Adrenal gland (tissue), 12 donors: Measurements from ENCODE around the gene PSD2. TPM values are rescaled to one million over a fixed set of nuclear protein-coding genes. Genes with fewer than 3 reads are reported as not detected.

Experiments
- DNase-seq, 7 donors: peaks; one replicate each; pipeline ENCODE4 v3.0.0-alpha.2; 2019 to 2020
- H3K27ac ChIP-seq, 5 donors: fragments of 200-600 bp; sonication (generic) in 4 of 5; 1 replicate in 3 of 5; 2 replicates in 2 of 5; pipeline versions ENCODE4 v1.5.1 to v1.8.0; 2016 to 2020; ENCODE audit warnings: mild to moderate bottlenecking in 1 of 5
- H3K27me3 ChIP-seq: fragments of 200-600 bp; 2 replicates; pipeline ENCODE4 v1.8.0; 2021
- H3K36me3 ChIP-seq, 2 donors: fragments of 200-600 bp; replicated peaks in 1 of 2; 1 replicate in 1 of 2; 2 replicates in 1 of 2; pipeline versions ENCODE4 v1.5.1 to v1.8.0; 2018 to 2022
- H3K4me1 ChIP-seq, 2 donors: fragments of 200-600 bp; replicated peaks in 1 of 2; 1 replicate in 1 of 2; 2 replicates in 1 of 2; pipeline versions ENCODE4 v1.5.1 to v1.8.0; 2018 to 2021
- H3K4me3 ChIP-seq, 4 donors: fragments of 200-600 bp; sonication (generic) in 3 of 4; one replicate each; pipeline ENCODE4 v1.5.1; 2016 to 2018
- H3K9me3 ChIP-seq, 3 donors: fragments of 200-600 bp; sonication (generic) in 1 of 3; replicated peaks in 1 of 3; 1 replicate in 2 of 3; 2 replicates in 1 of 3; pipeline versions ENCODE4 v1.5.1 to v1.8.0; 2016 to 2021
- CTCF ChIP-seq, 6 experiments: fragments of 450-650 bp in 4 of 6; fragments of 200-600 bp in 2 of 6; sonication (generic) in 1 of 6; IDR thresholded peaks; 1 replicate in 5 of 6; 2 replicates in 1 of 6; pipeline versions ENCODE4 v1.5.1 to v1.8.0; 2016 to 2021; ENCODE audit warnings: antibody characterized with exemption in 6 of 6, mild to moderate bottlenecking in 2 of 6, moderate library complexity in 1 of 6
- POLR2A ChIP-seq, 2 donors: fragments of 450-650 bp; IDR thresholded peaks; one replicate each; pipeline ENCODE4 v1.6.1; 2017; ENCODE audit warnings: antibody characterized with exemption in 2 of 2, mild to moderate bottlenecking in 2 of 2, moderate library complexity in 1 of 2
- WGBS, 4 donors: extraction: QIAGEN DNeasy Blood & Tissue Kit in 2 of 4; methylation state at CpG; one replicate each; pipeline versions ENCODE4 v1.1.5 to v1.1.7; 2013 to 2017; 5-methylcytosine and 5-hydroxymethylcytosine counted together
- intact Hi-C, 2 donors: fragments of 100-400 bp; cut with DNase I; formaldehyde crosslinking; loops; one replicate each; pipeline versions ENCODE4 v1.14.1 to v1.15.0; 2022 to 2023
- polyA plus RNA-seq, 3 donors: library from polyadenylated mRNA; stranded (reverse); fragments of 200-250 nt in 2 of 3; fragments of 350-450 nt in 1 of 3; fragmentation: Illumina TruSeq in 1 of 3; extraction: RNeasy Lipid Tissue Mini Kit (QIAGEN cat#74804) in 1 of 3; gene quantifications; one replicate each; pipeline ENCODE4 v1.2.3, GENCODE V29; 2013 to 2014
- total RNA-seq, 9 donors: library from RNA; depleted of rRNA in 4 of 9; stranded (reverse); fragments of >200 nt in 4 of 9; fragments of 120-200 nt in 1 of 9; fragmentation: NEBNext Ultra II Directional in 1 of 9; extraction: Animal tissue kit (Norgen Biotek cat#: 25700) in 1 of 9; gene quantifications; one replicate each; pipeline versions ENCODE4 v1.1.0 to v1.2.4, GENCODE V29; 2013 to 2023
- donor health status: healthy with polysubstance abuse.
- donor health status: Bipolar disorder and iron deficiency.
- donor health status: DM: yes; HTN: yes; CAD: no.
- donor health status: DM: no; HTN: no; CAD: no.
- donor health status: DM: no; HTN: no; CAD: no.
- donor health status: DM: yes; HTN: yes; CAD: no.

Gene PSD2
- total and polyA plus RNA-seq, 12 donors = 0.11 to 0.46 (median 0.24) TPM; not detected in 5

GRCh38 chr5:139748505-139748826 is 47.1 kb upstream of the PSD2 start:
- Histone ChIP-seq H3K27ac (no peak overlapping the region), H3K9me3 (no peaks in the 10 kb centered on the region), H3K4me3 (no peak overlapping the region), H3K36me3 (no peaks in the 10 kb centered on the region), H3K27me3 (peaks cover 21% of the 10 kb centered on the region), H3K4me1 (peaks cover 28 to 30% of the 10 kb centered on the region in 2 donors)
- intact Hi-C loops = no loop called here
- 25 to 30% (median 26%) methylated on average over 18 to 27 of the region's 27 CpGs for WGBS, 4 donors
- no peak for TF ChIP-seq POLR2A (IDR thresholded peaks at IDR 0.05)
- TF ChIP-seq CTCF (IDR thresholded peaks at IDR 0.05) = no peak
- no peak for DNase-seq

- TF ChIP-seq CTCF (IDR thresholded peaks at IDR 0.05) (no peak), POLR2A (IDR thresholded peaks at IDR 0.05) (no peak)
- no peak overlapping the region for H3K4me3 ChIP-seq
- no peaks in the 10 kb centered on the region for H3K9me3 ChIP-seq
- no peak overlapping the region for H3K27ac ChIP-seq
- peaks cover 28 to 30% of the 10 kb centered on the region in 2 donors for H3K4me1 ChIP-seq
- H3K36me3 ChIP-seq = no peaks in the 10 kb centered on the region
- intact Hi-C loops = no loop called here
- peaks cover 23% of the 10 kb centered on the region for H3K27me3 ChIP-seq
- peak in 1 of 7 donors; percentile 31 for DNase-seq
- 58 to 93% (median 83%) methylated on average over 2 of the region's 2 CpGs for WGBS, 4 donors
These were observed 46.4 kb upstream of the PSD2 start for GRCh38 chr5:139749242-139749641.

- no peak overlapping the region for H3K4me3 ChIP-seq
- 94 to 100% (median 100%) methylated on average over 1 of the region's 1 CpG for WGBS, 4 donors
- peaks cover 16 to 24% of the 10 kb centered on the region in 2 donors for H3K4me1 ChIP-seq
- no peaks in the 10 kb centered on the region for H3K36me3 ChIP-seq
- intact Hi-C loops = no loop called here
- TF ChIP-seq POLR2A (IDR thresholded peaks at IDR 0.05) = no peak
- DNase-seq = no peak
- no peak overlapping the region for H3K27ac ChIP-seq
- peaks cover 40% of the 10 kb centered on the region for H3K27me3 ChIP-seq
- no peaks in the 10 kb centered on the region for H3K9me3 ChIP-seq
These were observed 44.4 kb upstream of the PSD2 start for GRCh38 chr5:139751236-139751635.

- Histone ChIP-seq H3K4me3 (no peak overlapping the region), H3K27ac (no peak overlapping the region), H3K4me1 (peaks cover under 1 to 9% of the 10 kb centered on the region in 2 donors), H3K27me3 (peaks cover 34% of the 10 kb centered on the region), H3K36me3 (no peaks in the 10 kb centered on the region), H3K9me3 (no peaks in the 10 kb centered on the region)
- TF ChIP-seq CTCF (IDR thresholded peaks at IDR 0.05) (no peak), POLR2A (IDR thresholded peaks at IDR 0.05) (no peak)
- WGBS, 4 donors = 32 to 45% (median 36%) methylated on average over 10 to 16 of the region's 16 CpGs
- intact Hi-C loops = no loop called here
- DNase-seq = no peak
These were observed 42.8 kb upstream of the PSD2 start for GRCh38 chr5:139752506-139753473.
